Activated CD4-positive, alpha-beta memory T cell treated with anti-CD3 and anti-CD28 coated beads for 36 hours (primary cell): ENCODE data around the gene DDX21. TPM values are rescaled to one million over a fixed set of nuclear protein-coding genes. Genes with fewer than 3 reads are reported as not detected.
"Not testable (repeated sequence)": the region's sequence is repeated elsewhere in the genome, so short reads cannot be mapped to it uniquely, and the experiment has no call there.

ENCODE experiments used
- CTCF ChIA-PET: fragments of 350-600 bp; sonication (Branson Sonifier 250); formaldehyde crosslinking; loops from one replicate; lab custom pipeline; 2021; ENCODE audit warnings: antibody characterized with exemption, inconsistent platforms; lab: Charles Lee
- POLR2A ChIA-PET: fragments of 350-600 bp; sonication (Branson Sonifier 250); formaldehyde crosslinking; loops from one replicate; lab custom pipeline; 2021; ENCODE audit warnings: antibody characterized with exemption; lab: Charles Lee
- DNase-seq: peaks from one replicate; pipeline ENCODE4 v3.0.0-alpha.2; 2020
- H3K27ac Mint-ChIP-seq: one replicate; pipeline ENCODE4 v1.8.0; 2021; ENCODE audit warnings: mixed read lengths
- H3K27me3 Mint-ChIP-seq: one replicate; pipeline ENCODE4 v1.8.0; 2021; ENCODE audit warnings: mixed read lengths
- H3K36me3 Mint-ChIP-seq: one replicate; pipeline ENCODE4 v1.8.0; 2021; ENCODE audit warnings: mixed read lengths
- H3K4me1 Mint-ChIP-seq: one replicate; pipeline ENCODE4 v1.8.0; 2021; ENCODE audit warnings: low read depth, mixed read lengths
- H3K4me3 Mint-ChIP-seq: one replicate; pipeline ENCODE4 v1.8.0; 2021; ENCODE audit warnings: mild to moderate bottlenecking, mixed read lengths
- H3K9me3 Mint-ChIP-seq: one replicate; pipeline ENCODE4 v1.8.0; 2021; ENCODE audit warnings: mixed read lengths
- intact Hi-C: fragments of 100-400 bp; cut with micrococcal nuclease; formaldehyde crosslinking; loops from one replicate; pipeline ENCODE4 v1.15.1; 2023
- total RNA-seq, 2 experiments: library from RNA; stranded (reverse); gene quantifications; one replicate each; pipeline ENCODE4 v1.2.3, GENCODE V29; 2021

The DDX21 gene
- total RNA-seq, 2 experiments from 2014 or later = 156 to 158 TPM

DNA sequence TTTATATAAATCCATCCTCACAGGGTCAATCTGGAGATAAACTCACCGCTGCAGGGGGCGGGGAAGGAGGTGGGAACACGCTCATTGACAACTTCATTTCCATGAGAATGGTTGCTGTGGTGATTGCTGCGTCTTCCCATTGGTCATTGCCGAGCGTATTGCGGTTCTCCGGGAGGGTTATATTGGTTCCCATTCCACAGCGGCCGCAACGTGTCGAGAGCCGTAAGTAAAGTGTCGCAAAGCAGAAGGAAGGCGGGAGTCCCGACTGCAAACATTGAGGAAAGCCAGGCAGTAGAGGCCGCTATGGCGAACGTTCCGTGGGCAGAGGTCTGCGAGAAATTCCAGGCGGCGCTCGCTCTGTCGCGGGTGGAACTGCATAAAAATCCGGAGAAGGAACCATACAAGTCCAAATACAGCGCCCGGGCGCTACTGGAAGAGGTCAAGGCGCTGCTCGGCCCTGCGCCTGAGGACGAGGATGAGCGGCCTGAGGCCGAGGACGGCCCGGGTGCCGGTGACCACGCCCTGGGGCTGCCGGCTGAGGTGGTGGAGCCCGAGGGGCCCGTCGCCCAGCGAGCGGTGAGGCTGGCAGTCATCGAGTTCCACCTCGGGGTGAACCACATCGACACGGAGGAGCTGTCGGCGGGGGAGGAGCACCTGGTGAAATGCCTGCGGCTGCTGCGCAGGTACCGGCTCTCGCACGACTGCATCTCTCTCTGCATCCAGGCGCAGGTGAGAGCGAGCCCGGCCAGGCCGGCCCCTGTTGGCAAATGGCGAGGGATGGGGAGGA, 32.8 kb downstream of the DDX21 start, which contains the start of gene KIFBP:
TSS of gene KIFBP (plus strand) at position 274 of the 787 bp plus-strand sequence. CDS start at position 304, 30 bp downstream.
- peak; percentile 93 for DNase-seq
- Mint-ChIP-seq H3K4me3 (peak within 1 kb of the TSS; percentile 92), H3K36me3 (peaks cover 17% of the 10 kb centered on the region), H3K9me3 (no peaks in the 10 kb centered on the region), H3K27ac (peak within 1 kb of the TSS; percentile 83), H3K4me1 (peaks cover 49% of the 10 kb centered on the region), H3K27me3 (no peaks in the 10 kb centered on the region)
- ChIA-PET CTCF (interaction anchor here (0.8 to 3.4 kb wide), 12 partner anchors 10 to 136 kb away, joined by 3 to 26 read pairs (median 3); partner anchors contain the start of gene DDX21), POLR2A (interaction anchor here (1.0 to 3.4 kb wide), 5 partner anchors 11 to 104 kb away, joined by 4 to 19 read pairs (median 7); partner anchors contain the start of genes DDX21 and SRGN)
- intact Hi-C loops = loop anchor here (1.0 kb wide), 3 partner anchors 9 to 102 kb away; partner anchors contain the start of gene DDX21

DNA sequence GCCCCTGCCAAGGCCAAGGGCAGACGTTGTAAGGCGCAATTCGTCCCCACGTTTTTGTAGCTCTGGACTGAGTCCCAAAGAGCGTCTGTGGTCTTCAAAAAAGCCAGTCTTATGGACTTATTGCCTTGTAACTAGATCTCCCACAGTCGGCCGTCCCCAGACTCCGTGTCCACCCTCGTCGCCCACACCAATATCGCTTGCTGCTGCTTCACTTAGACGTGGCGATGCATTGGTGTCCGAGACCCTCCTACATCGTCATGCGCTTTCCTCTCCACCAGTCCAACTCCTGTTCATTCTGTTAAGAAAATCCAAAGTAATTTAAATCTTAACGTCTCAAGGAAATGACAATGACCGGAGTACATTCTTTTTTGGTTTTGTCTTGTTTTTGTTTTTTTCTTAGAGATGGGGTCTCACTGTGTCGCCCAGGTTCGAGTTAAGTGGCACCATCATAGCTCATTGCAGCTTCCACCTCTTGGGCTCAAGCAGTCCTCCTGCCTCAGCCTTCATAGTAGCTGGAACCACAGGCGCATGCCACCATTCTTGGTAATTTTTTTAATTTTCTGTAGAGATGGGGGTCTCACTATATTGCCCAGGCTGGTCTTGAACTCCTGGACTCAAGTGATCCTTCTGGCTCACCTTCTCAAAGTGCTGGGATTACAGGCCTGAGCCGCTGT, 33.5 kb downstream of the DDX21 start:
- CTCF ChIA-PET = interaction anchor here (0.8 to 3.4 kb wide), 7 partner anchors 16 to 136 kb away, joined by 3 to 26 read pairs (median 3); partner anchors contain the start of gene DDX21

DNA sequence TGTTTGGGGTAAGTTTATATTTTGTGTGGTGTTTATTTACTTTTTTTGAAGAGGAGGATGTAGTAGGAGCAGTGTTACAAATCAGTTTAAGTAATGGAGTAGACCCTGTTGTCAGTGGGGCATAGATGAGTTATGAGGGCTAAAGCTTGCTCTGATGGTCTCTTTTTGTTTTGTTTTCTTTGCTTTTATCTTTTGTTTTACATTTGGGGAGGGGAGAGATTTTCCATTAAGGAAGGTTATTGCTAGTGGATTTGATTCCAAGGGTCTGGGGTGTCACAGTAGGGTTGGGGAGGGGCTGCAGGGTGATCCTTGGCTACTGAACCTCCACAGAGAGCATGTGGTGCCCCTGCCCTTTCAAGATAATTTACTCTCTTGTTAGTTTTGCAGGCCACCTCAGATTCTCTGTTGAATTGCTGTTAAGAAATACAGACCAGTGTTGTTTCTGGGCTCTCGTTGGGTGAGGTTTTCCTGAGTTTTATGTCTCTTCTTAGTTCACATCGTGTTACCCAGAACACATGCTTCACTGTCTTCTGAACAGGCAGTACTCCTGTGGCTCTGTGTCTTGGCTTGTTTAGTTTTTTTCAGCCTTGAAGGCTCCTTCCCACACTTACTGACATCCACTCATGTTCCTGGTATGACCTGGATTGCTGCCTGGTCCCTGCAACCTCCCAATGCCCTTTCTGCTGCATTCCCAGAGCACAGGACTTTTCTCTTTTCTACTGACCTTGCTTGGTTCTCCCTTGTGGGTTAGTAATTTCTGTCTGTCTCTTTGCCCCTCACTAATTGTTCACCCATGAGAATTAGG, 36.9 kb downstream of the DDX21 start:
- ChIA-PET POLR2A (no interaction called here), CTCF (interaction anchor here (0.8 to 1.0 kb wide), 2 partner anchors 12 to 100 kb away, joined by 3 read pairs; no protein-coding TSS in a partner anchor)
- Mint-ChIP-seq H3K27me3 (no peaks in the 10 kb centered on the region), H3K27ac (peak overlapping the region; percentile 29), H3K4me3 (no peak overlapping the region), H3K36me3 (peaks cover 5% of the 10 kb centered on the region), H3K9me3 (no peaks in the 10 kb centered on the region), H3K4me1 (peaks cover 61% of the 10 kb centered on the region)
- intact Hi-C loops = loop anchor here (10.0 kb wide), 1 partner anchor 512 kb away; no protein-coding TSS in a partner anchor
- no peak for DNase-seq

More for the DNA sequence above, 33.5 kb downstream of the DDX21 start:
- H3K27me3 Mint-ChIP-seq = no peaks in the 10 kb centered on the region
- H3K4me1 Mint-ChIP-seq = peaks cover 54% of the 10 kb centered on the region
- POLR2A ChIA-PET = interaction anchor here (1.0 to 3.4 kb wide), 5 partner anchors 33 to 103 kb away, joined by 3 to 19 read pairs (median 5); partner anchors contain the start of genes DDX21 and SRGN
- intact Hi-C loops = no loop called here
- peak overlapping the region; percentile 92 for H3K4me3 Mint-ChIP-seq
- H3K36me3 Mint-ChIP-seq = peaks cover 10% of the 10 kb centered on the region
- H3K9me3 Mint-ChIP-seq = no peaks in the 10 kb centered on the region
- DNase-seq = no peak
- peak overlapping the region; percentile 26 for H3K27ac Mint-ChIP-seq

DNA sequence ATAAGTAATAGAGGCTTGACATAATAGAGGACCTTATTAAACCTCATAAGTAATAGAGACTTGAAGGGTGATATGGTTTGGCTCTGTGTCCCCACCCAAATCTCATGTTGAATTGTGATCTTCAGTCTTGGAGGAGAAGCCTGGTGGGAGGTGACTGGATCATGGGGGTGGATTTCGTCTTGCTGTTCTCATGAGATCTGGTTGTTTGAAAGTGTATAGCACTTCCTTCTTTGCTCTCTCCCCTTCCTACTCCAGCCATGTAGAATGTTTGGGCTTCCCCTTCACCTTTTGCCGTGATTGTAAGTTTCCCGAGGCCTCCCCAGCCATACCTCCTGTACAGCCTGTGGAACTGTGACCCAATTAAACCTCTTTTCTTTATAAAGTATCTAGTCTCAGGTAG, 41.2 kb downstream of the DDX21 start:
- Mint-ChIP-seq H3K27ac (peak overlapping the region; percentile 94), H3K9me3 (no peaks in the 10 kb centered on the region), H3K27me3 (no peaks in the 10 kb centered on the region), H3K36me3 (peaks cover 6% of the 10 kb centered on the region), H3K4me1 (peaks cover 52% of the 10 kb centered on the region), H3K4me3 (peak overlapping the region; percentile 40)
- POLR2A ChIA-PET = no interaction called here
- intact Hi-C loops = loop anchor here (1.0 to 10.0 kb wide), 10 partner anchors 9 to 508 kb away; partner anchors contain the start of gene KIFBP
- CTCF ChIA-PET = no interaction called here
- peak; percentile 33 for DNase-seq

DNA sequence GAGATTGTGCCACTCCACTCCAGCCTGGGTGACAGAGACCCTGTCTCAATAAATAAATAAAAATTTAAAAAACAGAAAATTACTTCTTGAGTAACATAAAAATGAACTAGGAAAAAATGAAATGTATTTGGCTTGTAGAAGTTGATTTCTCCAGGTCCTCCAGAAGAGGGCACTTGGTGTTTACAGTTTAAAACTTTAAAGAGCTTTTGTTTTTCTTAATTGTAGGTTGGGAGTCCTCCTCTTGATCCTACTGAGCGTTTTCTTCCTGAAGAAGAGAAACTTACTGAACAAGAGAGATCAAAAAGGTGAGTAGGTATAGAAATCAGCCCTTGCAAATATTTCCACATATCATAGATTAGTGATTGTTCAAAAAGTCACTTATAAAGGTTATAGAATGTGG, 48.9 kb downstream of the DDX21 start:
- DNase-seq = no peak
- ChIA-PET POLR2A (interaction anchor here (0.6 to 1.1 kb wide), 5 partner anchors 39 to 117 kb away, joined by 3 to 7 read pairs (median 4); no protein-coding TSS in a partner anchor), CTCF (interaction anchor here (0.5 to 5.6 kb wide), 34 partner anchors 9 to 388 kb away, joined by 3 to 159 read pairs (median 5); partner anchors contain the start of genes SRGN and SUPV3L1)
- H3K27ac Mint-ChIP-seq = no peak overlapping the region
- no peaks in the 10 kb centered on the region for H3K27me3 Mint-ChIP-seq
- intact Hi-C loops = loop anchor here (1.0 to 5.0 kb wide), 4 partner anchors 40 to 387 kb away; no protein-coding TSS in a partner anchor
- no peak overlapping the region for H3K4me3 Mint-ChIP-seq
- peaks cover 15% of the 10 kb centered on the region for H3K4me1 Mint-ChIP-seq
- H3K9me3 Mint-ChIP-seq = no peaks in the 10 kb centered on the region
- H3K36me3 Mint-ChIP-seq = peaks cover 2% of the 10 kb centered on the region

DNA sequence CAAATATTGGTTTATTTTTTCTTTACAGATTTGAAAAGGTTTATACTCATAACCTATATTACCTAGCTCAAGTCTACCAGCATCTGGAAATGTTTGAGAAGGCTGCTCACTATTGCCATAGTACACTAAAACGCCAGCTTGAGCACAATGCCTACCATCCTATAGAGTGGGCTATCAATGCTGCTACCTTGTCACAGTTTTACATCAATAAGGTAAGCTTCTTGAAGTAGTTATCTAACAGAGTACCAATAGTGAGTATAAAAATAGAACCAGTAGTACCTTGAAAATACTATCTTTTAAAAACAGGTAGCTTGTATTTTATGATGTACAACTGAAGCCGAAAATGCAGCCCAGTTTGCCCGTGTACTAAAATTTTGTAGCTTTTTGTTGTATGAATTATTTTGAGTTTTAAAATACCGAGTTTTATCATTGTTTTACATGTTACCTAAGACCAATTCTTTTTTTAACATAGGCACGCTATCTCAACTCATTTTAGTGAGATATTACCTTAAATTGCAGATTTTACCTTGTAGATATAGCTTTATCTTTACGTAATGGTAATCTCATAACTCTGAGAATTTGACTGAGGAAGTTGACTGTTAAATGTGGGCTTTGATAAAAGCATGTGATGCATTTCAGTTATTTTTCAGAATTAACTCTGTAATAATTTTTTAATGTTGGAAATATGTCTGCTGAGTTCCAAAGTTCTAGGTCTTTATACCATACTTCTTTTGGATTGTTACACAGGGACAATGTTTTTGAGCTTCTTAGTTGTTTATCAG, 49.9 kb downstream of the DDX21 start:
- ChIA-PET CTCF (interaction anchor here (0.8 to 5.6 kb wide), 26 partner anchors 10 to 223 kb away, joined by 3 to 159 read pairs (median 5); partner anchors contain the start of gene SRGN), POLR2A (interaction anchor here (0.8 kb wide), 1 partner anchor 39 kb away, joined by 3 read pairs; no protein-coding TSS in a partner anchor)
- Mint-ChIP-seq H3K4me1 (peaks cover 7% of the 10 kb centered on the region), H3K36me3 (peaks cover 2% of the 10 kb centered on the region), H3K27ac (no peak overlapping the region), H3K9me3 (no peaks in the 10 kb centered on the region), H3K4me3 (no peak overlapping the region), H3K27me3 (no peaks in the 10 kb centered on the region)
- intact Hi-C loops = loop anchor here (1.0 to 5.0 kb wide), 4 partner anchors 39 to 386 kb away; no protein-coding TSS in a partner anchor
- no peak for DNase-seq

DNA sequence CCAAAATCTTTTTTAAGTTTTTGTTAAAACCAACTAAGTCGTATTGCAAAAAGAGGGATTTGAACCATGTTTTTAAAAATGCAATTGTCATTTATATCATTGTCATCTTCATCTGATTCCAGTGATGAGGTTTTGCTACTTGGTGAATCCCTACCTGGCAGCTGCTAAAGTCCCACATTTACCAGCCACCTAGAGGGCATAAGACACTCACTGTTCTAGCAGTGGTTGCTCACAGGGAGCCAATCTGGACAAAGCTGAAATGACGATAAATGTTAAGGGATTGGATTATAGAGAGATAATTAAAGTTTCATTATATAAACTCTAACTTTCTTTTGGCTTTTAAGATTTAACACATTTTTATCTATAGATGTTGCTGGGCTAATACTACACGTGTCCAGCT, 51.3 kb downstream of the DDX21 start:
- intact Hi-C loops = loop anchor here (5.0 kb wide), 1 partner anchor 385 kb away; no protein-coding TSS in a partner anchor
- Mint-ChIP-seq H3K4me3 (no peak overlapping the region), H3K36me3 (peaks cover 5% of the 10 kb centered on the region), H3K4me1 (peaks cover 7% of the 10 kb centered on the region), H3K27me3 (no peaks in the 10 kb centered on the region), H3K27ac (no peak overlapping the region), H3K9me3 (no peaks in the 10 kb centered on the region)
- ChIA-PET POLR2A (no interaction called here), CTCF (interaction anchor here (1.1 to 5.6 kb wide), 3 partner anchors 87 to 116 kb away, joined by 3 to 159 read pairs (median 4); partner anchors contain the start of gene VPS26A)
- no peak for DNase-seq

DNA sequence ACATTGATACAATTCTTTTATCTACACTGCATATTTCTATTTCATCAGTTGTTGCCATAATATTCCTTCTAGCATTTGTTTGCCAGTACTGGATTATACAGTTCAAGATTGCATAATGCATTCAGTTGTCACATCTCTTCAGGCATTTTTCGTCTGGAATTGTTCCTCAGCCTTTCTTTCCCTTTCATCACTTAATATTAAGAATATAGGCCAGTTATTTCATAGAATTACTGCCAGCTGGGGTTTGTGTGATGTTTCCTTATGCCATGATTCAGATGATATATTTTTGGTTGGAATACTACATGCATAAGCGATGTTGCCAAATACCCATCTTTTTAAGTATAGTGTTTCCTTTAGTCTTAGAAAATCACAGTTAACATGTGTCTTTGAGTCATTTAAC, 53.4 kb downstream of the DDX21 start:
- no peaks in the 10 kb centered on the region for H3K9me3 Mint-ChIP-seq
- no peak for DNase-seq
- H3K27ac Mint-ChIP-seq = no peak overlapping the region
- H3K4me1 Mint-ChIP-seq = peaks cover 21% of the 10 kb centered on the region
- intact Hi-C loops = loop anchor here (5.0 kb wide), 1 partner anchor 383 kb away; no protein-coding TSS in a partner anchor
- no peak overlapping the region for H3K4me3 Mint-ChIP-seq
- peaks cover 14% of the 10 kb centered on the region for H3K36me3 Mint-ChIP-seq
- CTCF ChIA-PET = interaction anchor here (1.3 to 1.8 kb wide), 2 partner anchors 85 to 115 kb away, joined by 3 to 5 read pairs; no protein-coding TSS in a partner anchor
- no peaks in the 10 kb centered on the region for H3K27me3 Mint-ChIP-seq
- POLR2A ChIA-PET = no interaction called here

DNA sequence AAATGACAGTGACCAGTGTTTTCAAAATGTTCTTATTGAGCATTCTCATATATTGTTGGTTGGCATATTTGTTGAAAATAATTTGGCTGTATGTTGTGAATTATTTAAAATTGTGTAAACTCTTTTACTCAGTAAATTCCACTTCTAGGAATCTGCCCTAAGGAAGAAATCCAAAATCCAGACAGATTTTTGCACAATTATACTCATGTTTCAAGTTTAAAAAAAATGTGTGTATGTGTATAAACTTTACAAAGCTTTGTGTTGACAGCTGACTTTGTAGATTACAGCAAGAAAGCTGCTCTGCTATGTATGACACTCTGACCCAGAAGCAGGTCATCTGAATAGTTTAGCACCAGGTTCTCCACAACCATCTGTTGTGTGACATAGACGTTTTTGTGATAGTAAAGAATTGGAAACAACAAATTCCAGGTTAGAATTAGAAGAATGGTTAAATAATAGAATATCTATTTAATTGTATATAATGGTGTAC, 54.2 kb downstream of the DDX21 start:
- intact Hi-C loops = no loop called here
- Mint-ChIP-seq H3K27me3 (no peaks in the 10 kb centered on the region), H3K36me3 (peaks cover 14% of the 10 kb centered on the region), H3K9me3 (no peaks in the 10 kb centered on the region), H3K4me3 (no peak overlapping the region), H3K4me1 (peaks cover 18% of the 10 kb centered on the region), H3K27ac (no peak overlapping the region)
- ChIA-PET CTCF (interaction anchor here (0.6 to 1.8 kb wide), 2 partner anchors 84 to 89 kb away, joined by 3 to 5 read pairs; no protein-coding TSS in a partner anchor), POLR2A (interaction anchor here (1.2 kb wide), 1 partner anchor 96 kb away, joined by 3 read pairs; no protein-coding TSS in a partner anchor)
- no peak for DNase-seq

DNA sequence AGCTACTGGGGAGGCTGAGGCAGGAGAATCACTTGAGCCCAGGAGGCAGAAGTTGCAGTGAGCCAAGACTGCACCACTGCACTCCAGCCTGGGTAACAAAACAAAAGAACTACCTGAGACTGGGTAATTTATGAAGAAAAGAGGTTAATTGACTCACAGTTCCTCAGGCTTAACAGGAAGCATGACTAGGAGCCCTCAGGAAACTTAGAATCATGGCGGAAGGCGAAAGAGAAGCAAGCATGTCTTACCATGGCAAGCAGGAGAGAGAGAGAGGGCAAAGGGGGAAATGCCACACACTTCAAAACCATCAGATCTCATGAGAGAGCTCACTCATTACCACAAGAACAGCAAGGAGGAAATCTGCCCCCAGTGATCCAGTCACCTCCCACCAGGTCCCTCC, 56.8 kb downstream of the DDX21 start:
- peaks cover 17% of the 10 kb centered on the region for H3K36me3 Mint-ChIP-seq
- CTCF ChIA-PET, H3K27me3 Mint-ChIP-seq, H3K9me3 Mint-ChIP-seq, H3K4me3 Mint-ChIP-seq: not testable (repeated sequence)
- H3K4me1 Mint-ChIP-seq = peaks cover 16% of the 10 kb centered on the region
- intact Hi-C loops = loop anchor here (1.0 kb wide), 1 partner anchor 78 kb away; no protein-coding TSS in a partner anchor
- POLR2A ChIA-PET = interaction anchor here (0.9 to 1.3 kb wide), 2 partner anchors 31 to 53 kb away, joined by 3 read pairs; no protein-coding TSS in a partner anchor
- DNase-seq = peak; percentile 52
- H3K27ac Mint-ChIP-seq = peak overlapping the region; percentile 47
